Fibroblast of gingiva (primary cell): ENCODE results near the gene TYW1B.
"Not testable (repeated sequence)": the region's sequence is repeated elsewhere in the genome, so short reads cannot be mapped to it uniquely, and the experiment has no call there.

Experiments
- DNase-seq: peaks from one replicate; pipeline ENCODE4 v3.0.0-alpha.2; 2011; ENCODE audit warnings: low read depth

The TYW1B gene

GRCh38 chr7:72621761-72622187 is 206.2 kb downstream of the TYW1B start:
- DNase-seq: not testable (repeated sequence)

GRCh38 chr7:72620923-72621322 is 207.1 kb downstream of the TYW1B start:
- not testable (repeated sequence) for DNase-seq

GRCh38 chr7:72618435-72619180 is 209.4 kb downstream of the TYW1B start:
- DNase-seq: peak; percentile 37

- not testable (repeated sequence) for DNase-seq
Observed at GRCh38 chr7:72609761-72610160, 218.2 kb downstream of the TYW1B start.

- not testable (repeated sequence) for DNase-seq
Observed at GRCh38 chr7:72607988-72608387, 220.0 kb downstream of the TYW1B start.

GRCh38 chr7:72605863-72606431 is 222.1 kb downstream of the TYW1B start:
- DNase-seq: not testable (repeated sequence)

GRCh38 chr7:72604771-72605611 is 223.0 kb downstream of the TYW1B start:
- DNase-seq: peak; percentile 3

GRCh38 chr7:72603476-72603875 is 224.5 kb downstream of the TYW1B start:
- DNase-seq: not testable (repeated sequence)

GRCh38 chr7:72603073-72603472 is 224.9 kb downstream of the TYW1B start:
- DNase-seq: no peak

- DNase-seq: not testable (repeated sequence)
Observed at GRCh38 chr7:72601683-72602082, 226.3 kb downstream of the TYW1B start.

GRCh38 chr7:72590023-72590422 is 238.0 kb downstream of the TYW1B start:
- DNase-seq: not testable (repeated sequence)

GRCh38 chr7:72587267-72587666 is 240.7 kb downstream of the TYW1B start:
- DNase-seq: not testable (repeated sequence)

GRCh38 chr7:72584576-72584975 is 243.4 kb downstream of the TYW1B start:
- not testable (repeated sequence) for DNase-seq

- not testable (repeated sequence) for DNase-seq
Observed at GRCh38 chr7:72583620-72584361, 244.2 kb downstream of the TYW1B start.

GRCh38 chr7:72580142-72580770 is 247.7 kb downstream of the TYW1B start:
- DNase-seq: not testable (repeated sequence)

- DNase-seq: no peak
Observed at GRCh38 chr7:72577107-72577506, 250.9 kb downstream of the TYW1B start.

- not testable (repeated sequence) for DNase-seq
Observed at GRCh38 chr7:72561988-72562387, 266.0 kb downstream of the TYW1B start.

GRCh38 chr7:72559546-72559945 is 268.5 kb downstream of the TYW1B start:
- DNase-seq: not testable (repeated sequence)

GRCh38 chr7:72556733-72557132 is 271.3 kb downstream of the TYW1B start:
- DNase-seq: not testable (repeated sequence)

- not testable (repeated sequence) for DNase-seq
Observed at GRCh38 chr7:72555238-72555637, 272.8 kb downstream of the TYW1B start.

- not testable (repeated sequence) for DNase-seq
Observed at GRCh38 chr7:72554401-72554800, 273.6 kb downstream of the TYW1B start.
